ENCODE data around the gene SPIRE2. TPM values are rescaled to one million over a fixed set of nuclear protein-coding genes. Genes with fewer than 3 reads are reported as not detected.
"Not testable (repeated sequence)": the region's sequence is repeated elsewhere in the genome, so short reads cannot be mapped to it uniquely, and the experiment has no call there.

Gene SPIRE2
- total RNA-seq, 1 donor from 2014 or later, result 24.2 TPM

DNA sequence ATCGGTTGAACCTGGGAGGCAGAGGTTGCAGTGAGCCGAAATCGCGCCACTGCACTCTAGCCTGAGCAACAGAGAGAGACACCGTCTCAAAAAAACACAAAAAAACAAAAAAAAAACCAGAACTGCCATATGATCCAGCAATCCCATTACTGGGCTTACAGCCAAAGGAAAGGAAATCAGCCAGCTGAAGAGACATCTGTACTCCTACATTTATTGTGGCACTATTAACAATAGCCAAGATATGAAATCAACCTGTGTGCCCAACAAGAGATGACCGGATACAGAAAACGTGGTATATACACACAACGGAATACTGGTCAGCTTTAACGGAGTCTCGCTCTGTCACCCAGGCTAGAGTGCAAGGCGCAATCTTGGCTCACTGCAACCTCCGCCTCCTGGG, 26.5 kb upstream of the SPIRE2 start:
- Mint-ChIP-seq H3K27me3 (no peaks in the 10 kb centered on the region), H3K4me3 (ENCODE audit: low read depth) (no peak overlapping the region), H3K36me3 (ENCODE audit: insufficient read depth) (peaks cover 21% of the 10 kb centered on the region), H3K9me3 (ENCODE audit: low read depth) (no peaks in the 10 kb centered on the region), H3K27ac (no peak overlapping the region), H3K4me1 (ENCODE audit: low read depth) (no peaks in the 10 kb centered on the region)
- no peak for TF ChIP-seq CTCF (IDR thresholded peaks at IDR 0.05; ENCODE audit: unreplicated experiment)
- no peak for DNase-seq (ENCODE audit: low spot score, unreplicated experiment)

DNA sequence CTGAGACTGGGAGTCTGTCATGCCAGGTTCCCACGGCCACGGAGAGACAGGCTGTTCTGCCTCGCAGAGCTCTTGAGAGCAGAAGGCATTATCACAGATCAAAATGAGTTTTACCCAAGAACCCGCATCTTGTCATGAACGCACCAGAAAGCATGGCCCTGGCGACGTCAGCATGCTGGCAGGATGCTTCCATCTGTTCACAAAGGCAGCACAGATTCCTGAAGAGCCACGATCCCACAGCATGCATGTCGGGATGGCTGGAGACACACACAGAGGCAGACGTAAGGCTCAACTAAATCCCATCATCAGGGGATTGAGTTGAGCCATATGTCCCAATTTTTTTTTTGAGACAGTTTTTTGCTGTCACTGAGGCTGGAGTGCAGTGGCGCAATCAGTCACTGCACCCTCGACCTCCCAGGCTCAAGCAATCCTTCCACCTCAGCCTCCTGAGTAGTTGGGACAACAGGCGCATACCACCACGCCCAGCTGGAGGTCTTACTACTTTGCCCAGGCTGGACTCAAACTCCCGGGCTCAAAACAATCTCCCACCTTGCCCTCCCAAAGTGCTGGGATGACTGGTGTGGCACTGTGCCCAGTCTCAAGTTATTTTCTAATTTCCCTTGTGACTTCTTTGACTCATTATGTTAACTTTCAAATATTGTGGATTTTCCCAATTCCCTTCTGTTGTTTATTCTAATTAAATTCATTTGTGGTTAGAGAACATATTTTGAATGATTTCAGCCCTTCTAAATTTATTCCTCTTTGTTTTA, 23.0 kb upstream of the SPIRE2 start:
- Mint-ChIP-seq H3K36me3 (ENCODE audit: insufficient read depth) (peaks cover 21% of the 10 kb centered on the region), H3K27ac (no peak overlapping the region), H3K9me3 (ENCODE audit: low read depth) (no peaks in the 10 kb centered on the region), H3K4me1 (ENCODE audit: low read depth) (no peaks in the 10 kb centered on the region), H3K4me3 (ENCODE audit: low read depth) (no peak overlapping the region), H3K27me3 (no peaks in the 10 kb centered on the region)
- DNase-seq (ENCODE audit: low spot score, unreplicated experiment), result no peak
- no peak for TF ChIP-seq CTCF (IDR thresholded peaks at IDR 0.05; ENCODE audit: unreplicated experiment)

GRCh38 chr16:89806589-89807193, 21.6 kb upstream of the SPIRE2 start:
- not testable (repeated sequence) for H3K4me3 Mint-ChIP-seq (ENCODE audit: low read depth); H3K4me1 Mint-ChIP-seq (ENCODE audit: low read depth); H3K9me3 Mint-ChIP-seq (ENCODE audit: low read depth); H3K27ac Mint-ChIP-seq; H3K27me3 Mint-ChIP-seq; DNase-seq (ENCODE audit: low spot score, unreplicated experiment)
- peaks cover 24% of the 10 kb centered on the region for H3K36me3 Mint-ChIP-seq (ENCODE audit: insufficient read depth)

- peaks cover 3% of the 10 kb centered on the region for H3K4me1 Mint-ChIP-seq (ENCODE audit: low read depth)
- no peak for TF ChIP-seq CTCF (IDR thresholded peaks at IDR 0.05; ENCODE audit: unreplicated experiment)
- no peak overlapping the region for H3K4me3 Mint-ChIP-seq (ENCODE audit: low read depth)
- no peaks in the 10 kb centered on the region for H3K9me3 Mint-ChIP-seq (ENCODE audit: low read depth)
- no peak for DNase-seq (ENCODE audit: low spot score, unreplicated experiment)
- H3K27me3 Mint-ChIP-seq, result no peaks in the 10 kb centered on the region
- peaks cover 20% of the 10 kb centered on the region for H3K36me3 Mint-ChIP-seq (ENCODE audit: insufficient read depth)
- H3K27ac Mint-ChIP-seq, result no peak overlapping the region
Measured at GRCh38 chr16:89808475-89808874, 19.8 kb upstream of the SPIRE2 start.

DNA sequence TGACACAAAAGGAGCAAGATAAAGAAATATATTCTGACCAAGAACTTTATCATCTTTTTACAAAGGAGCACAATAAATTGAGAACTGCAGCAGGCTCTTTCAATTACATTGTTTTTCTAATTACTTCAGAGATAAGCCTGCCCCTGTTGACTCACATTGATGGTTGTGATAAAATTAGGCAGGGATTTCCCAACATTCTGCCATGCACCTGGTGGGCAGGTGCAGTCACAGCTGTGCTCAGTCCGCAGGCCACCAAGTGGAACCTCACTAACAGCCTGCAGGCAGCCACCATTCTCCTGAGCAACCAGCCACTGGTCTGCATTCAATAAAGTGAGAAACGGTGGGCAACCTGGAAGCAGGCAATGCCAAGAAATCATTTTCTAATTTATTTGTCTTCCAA, 17.0 kb upstream of the SPIRE2 start:
- H3K27ac Mint-ChIP-seq, result no peak overlapping the region
- H3K4me1 Mint-ChIP-seq (ENCODE audit: low read depth), result peaks cover 3% of the 10 kb centered on the region
- H3K27me3 Mint-ChIP-seq, result no peaks in the 10 kb centered on the region
- H3K9me3 Mint-ChIP-seq (ENCODE audit: low read depth), result no peaks in the 10 kb centered on the region
- no peak for TF ChIP-seq CTCF (IDR thresholded peaks at IDR 0.05; ENCODE audit: unreplicated experiment)
- peaks cover 15% of the 10 kb centered on the region for H3K36me3 Mint-ChIP-seq (ENCODE audit: insufficient read depth)
- no peak overlapping the region for H3K4me3 Mint-ChIP-seq (ENCODE audit: low read depth)
- no peak for DNase-seq (ENCODE audit: low spot score, unreplicated experiment)
